GM10847 (cell line): ENCODE results near the gene RGS7.

Source experiments
- POLR2A ChIP-seq: IDR thresholded peaks from 2 replicates; pipeline ENCODE4 v1.6.1; 2011; ENCODE audit not compliant: insufficient read length; ENCODE audit errors: extremely low read depth

The RGS7 gene

GRCh38 chr1:241186716-241187115, 170.3 kb downstream of the RGS7 start:
- no peak for TF ChIP-seq POLR2A

GRCh38 chr1:241181971-241182370, 175.0 kb downstream of the RGS7 start:
- TF ChIP-seq POLR2A: no peak

- no peak for TF ChIP-seq POLR2A
Observed at GRCh38 chr1:241181471-241181870, 175.5 kb downstream of the RGS7 start.

- no peak for TF ChIP-seq POLR2A
Observed at GRCh38 chr1:241180569-241180968, 176.4 kb downstream of the RGS7 start.

GRCh38 chr1:241177660-241178059, 179.3 kb downstream of the RGS7 start:
- TF ChIP-seq POLR2A: no peak

- no peak for TF ChIP-seq POLR2A
Observed at GRCh38 chr1:241172486-241172885, 184.5 kb downstream of the RGS7 start.

- no peak for TF ChIP-seq POLR2A
Observed at GRCh38 chr1:241171991-241172390, 185.0 kb downstream of the RGS7 start.

- TF ChIP-seq POLR2A: no peak
Observed at GRCh38 chr1:241167121-241167630, 189.8 kb downstream of the RGS7 start.

GRCh38 chr1:241166625-241167024, 190.4 kb downstream of the RGS7 start:
- no peak for TF ChIP-seq POLR2A

GRCh38 chr1:241163363-241163762, 193.6 kb downstream of the RGS7 start:
- TF ChIP-seq POLR2A: no peak

- TF ChIP-seq POLR2A: no peak
Observed at GRCh38 chr1:241161188-241161689, 195.8 kb downstream of the RGS7 start.

GRCh38 chr1:241157435-241157834, 199.6 kb downstream of the RGS7 start:
- no peak for TF ChIP-seq POLR2A

GRCh38 chr1:241156231-241156965, 200.6 kb downstream of the RGS7 start:
- no peak for TF ChIP-seq POLR2A

- no peak for TF ChIP-seq POLR2A
Observed at GRCh38 chr1:241145881-241146280, 211.1 kb downstream of the RGS7 start.

- no peak for TF ChIP-seq POLR2A
Observed at GRCh38 chr1:241143765-241144442, 213.1 kb downstream of the RGS7 start.

GRCh38 chr1:241142493-241142892, 214.5 kb downstream of the RGS7 start:
- TF ChIP-seq POLR2A: no peak
